Panc1 (cell line): ENCODE data around the gene PTAFR.

Experiments used
- CTCF ChIP-seq: fragments of 450-650 bp; IDR thresholded peaks from 2 replicates; pipeline ENCODE4 v1.5.1; 2017; ENCODE audit warnings: mild to moderate bottlenecking
- POLR2AphosphoS5 ChIP-seq: IDR thresholded peaks from 2 replicates; pipeline ENCODE4 v1.6.1; 2012; ENCODE audit warnings: mild to moderate bottlenecking, low read depth, low read length, moderate library complexity

GRCh38 chr1:28150125-28150780, 26.2 kb downstream of the PTAFR start:
- TF ChIP-seq CTCF: no peak
- no peak for TF ChIP-seq POLR2AphosphoS5
